PC-9 (cell line): ENCODE data around the gene ANP32B.

Source experiments
- EZH2 ChIP-seq: fragments of 200-600 bp; sonication (generic); IDR thresholded peaks from 2 replicates; pipeline ENCODE4 v1.8.0; 2017; ENCODE audit warnings: antibody characterized with exemption, low read depth
- TF ChIP-seq, protein P1 (sequence below): fragments of 200-600 bp; sonication (generic); conservative IDR thresholded peaks from 2 replicates; pipeline ENCODE4 v1.6.1; 2017; ENCODE audit warnings: mixed run types, antibody characterized with exemption, mild to moderate bottlenecking, moderate library complexity

DNA sequence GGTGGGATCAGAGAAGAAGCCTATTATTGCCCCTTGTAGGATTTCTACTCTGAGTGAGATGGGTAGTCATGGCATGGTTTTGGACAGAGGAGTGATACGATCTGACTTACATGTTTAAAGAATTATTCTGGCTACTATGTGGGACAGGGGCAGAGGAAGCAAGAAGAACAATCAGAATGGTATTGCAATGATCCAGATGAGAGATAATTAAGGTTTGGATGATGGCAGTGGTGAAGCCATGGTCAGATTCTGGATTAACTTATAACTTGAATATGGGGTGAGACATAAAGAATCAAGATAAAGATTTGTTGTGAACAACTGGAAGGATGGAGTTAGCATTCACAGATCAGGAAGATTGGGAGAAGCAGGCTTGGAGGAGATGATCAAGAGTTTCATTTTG, 41.8 kb upstream of the ANP32B start:
- TF ChIP-seq, protein P1, sequence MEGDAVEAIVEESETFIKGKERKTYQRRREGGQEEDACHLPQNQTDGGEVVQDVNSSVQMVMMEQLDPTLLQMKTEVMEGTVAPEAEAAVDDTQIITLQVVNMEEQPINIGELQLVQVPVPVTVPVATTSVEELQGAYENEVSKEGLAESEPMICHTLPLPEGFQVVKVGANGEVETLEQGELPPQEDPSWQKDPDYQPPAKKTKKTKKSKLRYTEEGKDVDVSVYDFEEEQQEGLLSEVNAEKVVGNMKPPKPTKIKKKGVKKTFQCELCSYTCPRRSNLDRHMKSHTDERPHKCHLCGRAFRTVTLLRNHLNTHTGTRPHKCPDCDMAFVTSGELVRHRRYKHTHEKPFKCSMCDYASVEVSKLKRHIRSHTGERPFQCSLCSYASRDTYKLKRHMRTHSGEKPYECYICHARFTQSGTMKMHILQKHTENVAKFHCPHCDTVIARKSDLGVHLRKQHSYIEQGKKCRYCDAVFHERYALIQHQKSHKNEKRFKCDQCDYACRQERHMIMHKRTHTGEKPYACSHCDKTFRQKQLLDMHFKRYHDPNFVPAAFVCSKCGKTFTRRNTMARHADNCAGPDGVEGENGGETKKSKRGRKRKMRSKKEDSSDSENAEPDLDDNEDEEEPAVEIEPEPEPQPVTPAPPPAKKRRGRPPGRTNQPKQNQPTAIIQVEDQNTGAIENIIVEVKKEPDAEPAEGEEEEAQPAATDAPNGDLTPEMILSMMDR, result no peak
- no peak for TF ChIP-seq EZH2
